BJ (cell line): ENCODE data around the gene G6PC2. TPM values are rescaled to one million over a fixed set of nuclear protein-coding genes. Genes with fewer than 3 reads are reported as not detected.

ENCODE experiments used
- CTCF ChIA-PET: fragments of 350-600 bp; formaldehyde crosslinking; extraction: SDS; loops from one replicate; lab custom pipeline; 2021; ENCODE audit warnings: antibody characterized with exemption, inconsistent platforms; lab: Yijun Ruan, JAX
- POLR2A ChIA-PET: fragments of 300-600 bp; sonication (Branson Sonifier 250); formaldehyde crosslinking; extraction: SDS; loops from one replicate; lab custom pipeline; 2021; ENCODE audit warnings: antibody characterized with exemption; lab: Charles Lee
- DNase-seq: peaks from one replicate; pipeline ENCODE4 v3.0.0-alpha.2; 2011; ENCODE audit warnings: low read depth
- H3K27me3 ChIP-seq: 2 replicates; pipeline ENCODE4 v1.6.0; 2011; ENCODE audit warnings: low read length; ENCODE audit not compliant: control insufficient read depth, insufficient read depth
- H3K36me3 ChIP-seq: 2 replicates; pipeline ENCODE4 v1.5.1; 2011; ENCODE audit warnings: low read length; ENCODE audit not compliant: control insufficient read depth, insufficient read depth
- H3K4me3 ChIP-seq: 2 replicates; pipeline ENCODE4 v1.5.1; 2011; ENCODE audit warnings: low read depth, mild to moderate bottlenecking, control low read depth, low read length
- CTCF ChIP-seq: IDR thresholded peaks from 2 replicates; pipeline ENCODE4 v1.5.1; 2011; ENCODE audit warnings: low read depth, mild to moderate bottlenecking, control low read depth, inconsistent platforms, low read length, moderate library complexity; ENCODE audit not compliant: insufficient read depth
- polyA plus RNA-seq: library from polyadenylated mRNA; depleted of rRNA; stranded (reverse); fragments of >200 nt; gene quantifications from 2 replicates; pipeline ENCODE4 v1.2.3, GENCODE V29; 2011

The G6PC2 gene
- polyA plus RNA-seq, 1 experiment = not detected

- H3K36me3 ChIP-seq = no peaks in the 10 kb centered on the region
- no peak for TF ChIP-seq CTCF
- DNase-seq = no peak
- no peak overlapping the region for H3K4me3 ChIP-seq
- ChIA-PET POLR2A (no interaction called here), CTCF (interaction anchor here (0.6 to 1.6 kb wide), 3 partner anchors 9 to 14 kb away, joined by 3 to 5 read pairs (median 3); no protein-coding TSS in a partner anchor)
- H3K27me3 ChIP-seq = no peaks in the 10 kb centered on the region
Observed at GRCh38 chr2:168934826-168935225, 33.7 kb downstream of the G6PC2 start.

- no peak for TF ChIP-seq CTCF
- Histone ChIP-seq H3K36me3 (no peaks in the 10 kb centered on the region), H3K4me3 (no peak overlapping the region), H3K27me3 (no peaks in the 10 kb centered on the region)
- CTCF ChIA-PET = interaction anchor here (0.6 kb wide), 2 partner anchors 8 to 13 kb away, joined by 3 read pairs; no protein-coding TSS in a partner anchor
- no peak for DNase-seq
- POLR2A ChIA-PET = interaction anchor here (0.6 kb wide), 1 partner anchor 1226 kb away, joined by 4 read pairs; no protein-coding TSS in a partner anchor
Observed at GRCh38 chr2:168935810-168936581, 34.9 kb downstream of the G6PC2 start.

- DNase-seq = no peak
- Histone ChIP-seq H3K36me3 (no peaks in the 10 kb centered on the region), H3K27me3 (no peaks in the 10 kb centered on the region), H3K4me3 (no peak overlapping the region)
- TF ChIP-seq CTCF = no peak
- ChIA-PET CTCF (no interaction called here), POLR2A (no interaction called here)
Observed at GRCh38 chr2:168939061-168939460, 38.0 kb downstream of the G6PC2 start.

GRCh38 chr2:168939918-168940317 is 38.8 kb downstream of the G6PC2 start:
- no peak for TF ChIP-seq CTCF
- Histone ChIP-seq H3K4me3 (no peak overlapping the region), H3K27me3 (no peaks in the 10 kb centered on the region), H3K36me3 (no peaks in the 10 kb centered on the region)
- no peak for DNase-seq
- ChIA-PET CTCF (interaction anchor here (1.4 kb wide), 1 partner anchor 9 kb away, joined by 3 read pairs; no protein-coding TSS in a partner anchor), POLR2A (no interaction called here)

- no peak for DNase-seq
- Histone ChIP-seq H3K4me3 (no peak overlapping the region), H3K27me3 (no peaks in the 10 kb centered on the region), H3K36me3 (no peaks in the 10 kb centered on the region)
- CTCF ChIA-PET = no interaction called here
- TF ChIP-seq CTCF = no peak
- POLR2A ChIA-PET = no interaction called here
Observed at GRCh38 chr2:168941297-168941696, 40.2 kb downstream of the G6PC2 start.
